ENCODE measurements around the gene TFB2M. TPM values are rescaled to one million over a fixed set of nuclear protein-coding genes. Genes with fewer than 3 reads are reported as not detected.

TFB2M gene
- total and polyA plus RNA-seq, 10 of the 15 experiments (the other 5 are each of a cell fraction or from before 2014, with no cell fraction given) = 25.2 to 66.0 (median 36.1) TPM

- TF ChIP-seq, protein P1, sequence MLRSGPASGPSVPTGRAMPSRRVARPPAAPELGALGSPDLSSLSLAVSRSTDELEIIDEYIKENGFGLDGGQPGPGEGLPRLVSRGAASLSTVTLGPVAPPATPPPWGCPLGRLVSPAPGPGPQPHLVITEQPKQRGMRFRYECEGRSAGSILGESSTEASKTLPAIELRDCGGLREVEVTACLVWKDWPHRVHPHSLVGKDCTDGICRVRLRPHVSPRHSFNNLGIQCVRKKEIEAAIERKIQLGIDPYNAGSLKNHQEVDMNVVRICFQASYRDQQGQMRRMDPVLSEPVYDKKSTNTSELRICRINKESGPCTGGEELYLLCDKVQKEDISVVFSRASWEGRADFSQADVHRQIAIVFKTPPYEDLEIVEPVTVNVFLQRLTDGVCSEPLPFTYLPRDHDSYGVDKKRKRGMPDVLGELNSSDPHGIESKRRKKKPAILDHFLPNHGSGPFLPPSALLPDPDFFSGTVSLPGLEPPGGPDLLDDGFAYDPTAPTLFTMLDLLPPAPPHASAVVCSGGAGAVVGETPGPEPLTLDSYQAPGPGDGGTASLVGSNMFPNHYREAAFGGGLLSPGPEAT (IDR thresholded peaks at IDR 0.05; ENCODE audit: low read depth) = no peak
- TF ChIP-seq YBX1 (IDR thresholded peaks at IDR 0.05) = no peak
- no peak for TF ChIP-seq PAX8 (IDR thresholded peaks at IDR 0.05)
- no peak for TF ChIP-seq FOXM1 (IDR thresholded peaks at IDR 0.05; ENCODE audit: low read depth, low read length)
- TF ChIP-seq ZNF274 (IDR thresholded peaks at IDR 0.05; ENCODE audit: insufficient read depth, insufficient read length) = no peak
Measured at GRCh38 chr1:246587032-246587431, 21.0 kb upstream of the TFB2M start (continued).

DNA sequence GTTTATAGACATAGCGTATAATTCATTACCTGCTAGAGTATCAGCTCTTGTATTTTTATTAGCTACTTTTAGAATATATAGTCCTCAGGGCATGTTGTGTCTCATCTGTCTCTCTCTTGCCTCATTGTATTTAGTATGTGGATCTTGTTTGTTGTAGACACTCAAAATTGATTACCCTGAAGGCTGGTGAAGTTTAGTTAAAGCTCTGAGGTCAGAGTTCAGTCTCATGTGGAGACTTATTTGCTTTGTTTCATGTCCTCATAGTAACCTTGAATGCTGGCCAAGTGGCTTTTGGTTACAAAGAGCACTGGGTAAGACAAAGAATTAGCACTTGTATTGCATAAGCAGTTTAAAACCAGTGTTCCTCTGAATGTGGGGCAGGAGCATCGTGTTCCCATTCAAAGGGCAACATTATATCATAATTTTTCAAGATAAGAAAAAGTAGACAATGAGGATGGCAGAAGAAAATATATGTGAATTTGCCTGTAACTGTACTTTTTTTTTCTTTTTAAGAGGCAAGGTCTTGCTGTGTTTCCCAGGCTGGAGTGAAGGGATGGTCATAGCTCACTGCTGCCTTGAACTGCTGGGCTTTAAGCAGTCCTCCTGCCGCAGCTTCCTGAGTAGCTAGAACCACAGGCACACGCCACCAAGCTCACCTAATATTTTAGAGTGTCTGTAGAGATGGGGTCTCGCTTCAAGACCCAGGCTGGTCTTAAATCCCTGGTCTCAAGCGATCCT lies 17.6 kb upstream of the TFB2M start:
- ChIA-PET CTCF (interaction anchor here (1.6 kb wide), 1 partner anchor 10 kb away, joined by 3 read pairs; no protein-coding TSS in a partner anchor), RAD21 (ENCODE audit: unreplicated experiment) (no interaction called here), POLR2A (no interaction called here), SMC1A (ENCODE audit: uncharacterized antibody, unreplicated experiment) (no interaction called here)
- Histone ChIP-seq H3K9ac (ENCODE audit: control insufficient read depth, insufficient read depth, low read length) (no peak overlapping the region), H3K9me3 (replicated peaks; ENCODE audit: control insufficient read depth, insufficient read depth, low read length) (no peaks in the 10 kb centered on the region), H3K4me2 (ENCODE audit: control insufficient read depth, insufficient read depth) (no peak overlapping the region), H3K4me3 (no peak overlapping the region), H3K4me1 (ENCODE audit: control insufficient read depth, insufficient read depth, low read length) (peaks cover 10% of the 10 kb centered on the region), H3K27ac (ENCODE audit: control insufficient read depth, insufficient read depth) (no peak overlapping the region; the same call in 1 of the 2 replicates), H3K27me3 (replicated peaks in 1 of 2; ENCODE audit: control insufficient read depth in 2 of 2, insufficient read depth in 2 of 2, low read length in 1 of 2) (no peaks in the 10 kb centered on the region), H2AFZ (ENCODE audit: control insufficient read depth, low read depth, low read length) (no peak overlapping the region), H3K79me2 (ENCODE audit: control insufficient read depth, insufficient read depth, low read length) (peaks cover 27% of the 10 kb centered on the region), H4K20me1 (ENCODE audit: control insufficient read depth, insufficient read depth) (no peaks in the 10 kb centered on the region), H3K36me3 (ENCODE audit: control insufficient read depth in 2 of 2, insufficient read depth in 2 of 2, low read length in 1 of 2) (peaks cover 2 to 7% of the 10 kb centered on the region in 2 experiments; a peak in 3 of 4 replicates)
- FAIRE-seq (no peak), ATAC-seq (no peak), DNase-seq (ENCODE audit: low read depth, low spot score) (no peak)
- 94% methylated on average over 6 of the region's 6 CpGs for WGBS (ENCODE audit: insufficient coverage, insufficient replicate concordance, low lambda C conversion rate, missing lambda C conversion rate)
- no TSS peak for BruUV-seq (replicated peaks)
- TF ChIP-seq CBFB (IDR thresholded peaks at IDR 0.05; ENCODE audit: low read depth) (no peak), ETV6 (conservative IDR thresholded peaks at IDR 0.05 in 1 of 2, IDR thresholded peaks at IDR 0.05 in 1 of 2; ENCODE audit: borderline replicate concordance in 1 of 2, low read depth in 1 of 2) (no peak), SUPT20H (IDR thresholded peaks at IDR 0.05; ENCODE audit: borderline replicate concordance, control insufficient read depth, low read depth, low read length) (no peak)
- in situ Hi-C loops (cut with MboI) (no loop called here), intact Hi-C loops (cut with micrococcal nuclease; ENCODE audit: unreplicated experiment) (no loop called here)
